Stomach (tissue), 4 donors: ENCODE measurements around the gene SYNPR.

Experiments used
- POLR2A ChIP-seq, 4 donors: fragments of 450-650 bp; IDR thresholded peaks; one replicate each; pipeline ENCODE4 v1.6.1; 2016; ENCODE audit warnings: antibody characterized with exemption in 4 of 4, control low read depth in 2 of 4, mild to moderate bottlenecking in 1 of 4, moderate library complexity in 1 of 4
- TF ChIP-seq, protein P1 (sequence below), 7 experiments: fragments of 450-650 bp in 4 of 7; fragments of 200-600 bp in 3 of 7; sonication (generic) in 3 of 7; IDR thresholded peaks; one replicate each; pipeline ENCODE4 v1.5.1; 2016 to 2019; ENCODE audit warnings: antibody characterized with exemption in 7 of 7, control low read depth in 2 of 7, mild to moderate bottlenecking in 1 of 7

DNA sequence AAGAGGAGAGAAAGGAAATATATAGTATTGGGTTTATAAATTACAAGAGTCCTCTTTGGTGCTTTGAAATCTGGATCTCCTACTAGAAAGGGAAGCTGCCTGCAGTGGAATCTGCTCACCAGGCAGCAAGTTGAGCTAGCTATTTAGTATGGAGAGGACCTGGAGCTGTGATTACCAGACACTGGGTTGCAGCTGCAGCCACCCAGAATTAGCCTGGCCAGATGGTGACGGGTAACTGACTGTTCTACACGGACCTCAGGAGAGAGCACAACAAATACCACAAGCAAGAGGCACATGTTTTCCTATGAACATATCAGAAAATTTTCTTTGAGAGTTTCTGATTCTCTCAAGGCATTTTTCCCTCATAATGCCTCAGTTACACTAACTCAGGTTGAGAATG is 46.5 kb downstream of the SYNPR start:
- TF ChIP-seq, protein P1, sequence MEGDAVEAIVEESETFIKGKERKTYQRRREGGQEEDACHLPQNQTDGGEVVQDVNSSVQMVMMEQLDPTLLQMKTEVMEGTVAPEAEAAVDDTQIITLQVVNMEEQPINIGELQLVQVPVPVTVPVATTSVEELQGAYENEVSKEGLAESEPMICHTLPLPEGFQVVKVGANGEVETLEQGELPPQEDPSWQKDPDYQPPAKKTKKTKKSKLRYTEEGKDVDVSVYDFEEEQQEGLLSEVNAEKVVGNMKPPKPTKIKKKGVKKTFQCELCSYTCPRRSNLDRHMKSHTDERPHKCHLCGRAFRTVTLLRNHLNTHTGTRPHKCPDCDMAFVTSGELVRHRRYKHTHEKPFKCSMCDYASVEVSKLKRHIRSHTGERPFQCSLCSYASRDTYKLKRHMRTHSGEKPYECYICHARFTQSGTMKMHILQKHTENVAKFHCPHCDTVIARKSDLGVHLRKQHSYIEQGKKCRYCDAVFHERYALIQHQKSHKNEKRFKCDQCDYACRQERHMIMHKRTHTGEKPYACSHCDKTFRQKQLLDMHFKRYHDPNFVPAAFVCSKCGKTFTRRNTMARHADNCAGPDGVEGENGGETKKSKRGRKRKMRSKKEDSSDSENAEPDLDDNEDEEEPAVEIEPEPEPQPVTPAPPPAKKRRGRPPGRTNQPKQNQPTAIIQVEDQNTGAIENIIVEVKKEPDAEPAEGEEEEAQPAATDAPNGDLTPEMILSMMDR (IDR thresholded peaks at IDR 0.05), result no peak
- no peak for TF ChIP-seq POLR2A (IDR thresholded peaks at IDR 0.05)
